HL-60 (cell line): ENCODE data around the gene MSTN.

Experiments used
- GABPA ChIP-seq: IDR thresholded peaks from 2 replicates; pipeline ENCODE4 v1.6.1; 2012; ENCODE audit warnings: low read depth
- POLR2AphosphoS5 ChIP-seq: IDR thresholded peaks from 2 replicates; pipeline ENCODE4 v1.6.1; 2012; ENCODE audit warnings: low read depth
- SPI1 ChIP-seq: IDR thresholded peaks from 2 replicates; pipeline ENCODE4 v1.6.1; 2012; ENCODE audit warnings: low read depth, mild to moderate bottlenecking, borderline replicate concordance
- TF ChIP-seq, protein P1 (sequence below): IDR thresholded peaks from one replicate; pipeline ENCODE4 v1.5.1; 2011; ENCODE audit warnings: low read length, control low read depth, inconsistent platforms; ENCODE audit not compliant: insufficient read depth
- TF ChIP-seq, protein P2 (sequence below): IDR thresholded peaks from 2 replicates; pipeline ENCODE4 v1.6.1; 2012; ENCODE audit warnings: low read depth; ENCODE audit not compliant: insufficient replicate concordance

DNA sequence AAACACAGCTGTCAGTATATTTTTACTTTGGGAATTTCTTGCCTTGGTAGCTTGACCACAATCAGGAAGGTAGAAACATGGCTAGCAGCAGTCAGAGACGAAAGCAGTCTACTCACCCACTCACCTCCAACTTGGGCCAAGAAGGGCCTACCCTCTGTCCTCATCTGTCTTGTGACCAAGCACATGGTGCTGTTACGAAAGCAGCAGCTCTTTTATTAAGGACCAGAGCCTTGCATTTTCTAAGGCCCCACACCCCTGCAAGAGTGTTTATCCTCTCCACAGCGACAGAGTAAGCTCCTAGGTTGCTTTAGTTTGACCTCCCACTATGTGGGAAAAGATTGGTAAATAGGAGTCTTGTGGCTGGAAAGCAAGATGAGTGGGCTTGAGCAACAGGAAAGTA lies 31.3 kb upstream of the MSTN start:
- no peak for TF ChIP-seq POLR2AphosphoS5
- TF ChIP-seq, protein P1, sequence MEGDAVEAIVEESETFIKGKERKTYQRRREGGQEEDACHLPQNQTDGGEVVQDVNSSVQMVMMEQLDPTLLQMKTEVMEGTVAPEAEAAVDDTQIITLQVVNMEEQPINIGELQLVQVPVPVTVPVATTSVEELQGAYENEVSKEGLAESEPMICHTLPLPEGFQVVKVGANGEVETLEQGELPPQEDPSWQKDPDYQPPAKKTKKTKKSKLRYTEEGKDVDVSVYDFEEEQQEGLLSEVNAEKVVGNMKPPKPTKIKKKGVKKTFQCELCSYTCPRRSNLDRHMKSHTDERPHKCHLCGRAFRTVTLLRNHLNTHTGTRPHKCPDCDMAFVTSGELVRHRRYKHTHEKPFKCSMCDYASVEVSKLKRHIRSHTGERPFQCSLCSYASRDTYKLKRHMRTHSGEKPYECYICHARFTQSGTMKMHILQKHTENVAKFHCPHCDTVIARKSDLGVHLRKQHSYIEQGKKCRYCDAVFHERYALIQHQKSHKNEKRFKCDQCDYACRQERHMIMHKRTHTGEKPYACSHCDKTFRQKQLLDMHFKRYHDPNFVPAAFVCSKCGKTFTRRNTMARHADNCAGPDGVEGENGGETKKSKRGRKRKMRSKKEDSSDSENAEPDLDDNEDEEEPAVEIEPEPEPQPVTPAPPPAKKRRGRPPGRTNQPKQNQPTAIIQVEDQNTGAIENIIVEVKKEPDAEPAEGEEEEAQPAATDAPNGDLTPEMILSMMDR = no peak
- TF ChIP-seq, protein P2, sequence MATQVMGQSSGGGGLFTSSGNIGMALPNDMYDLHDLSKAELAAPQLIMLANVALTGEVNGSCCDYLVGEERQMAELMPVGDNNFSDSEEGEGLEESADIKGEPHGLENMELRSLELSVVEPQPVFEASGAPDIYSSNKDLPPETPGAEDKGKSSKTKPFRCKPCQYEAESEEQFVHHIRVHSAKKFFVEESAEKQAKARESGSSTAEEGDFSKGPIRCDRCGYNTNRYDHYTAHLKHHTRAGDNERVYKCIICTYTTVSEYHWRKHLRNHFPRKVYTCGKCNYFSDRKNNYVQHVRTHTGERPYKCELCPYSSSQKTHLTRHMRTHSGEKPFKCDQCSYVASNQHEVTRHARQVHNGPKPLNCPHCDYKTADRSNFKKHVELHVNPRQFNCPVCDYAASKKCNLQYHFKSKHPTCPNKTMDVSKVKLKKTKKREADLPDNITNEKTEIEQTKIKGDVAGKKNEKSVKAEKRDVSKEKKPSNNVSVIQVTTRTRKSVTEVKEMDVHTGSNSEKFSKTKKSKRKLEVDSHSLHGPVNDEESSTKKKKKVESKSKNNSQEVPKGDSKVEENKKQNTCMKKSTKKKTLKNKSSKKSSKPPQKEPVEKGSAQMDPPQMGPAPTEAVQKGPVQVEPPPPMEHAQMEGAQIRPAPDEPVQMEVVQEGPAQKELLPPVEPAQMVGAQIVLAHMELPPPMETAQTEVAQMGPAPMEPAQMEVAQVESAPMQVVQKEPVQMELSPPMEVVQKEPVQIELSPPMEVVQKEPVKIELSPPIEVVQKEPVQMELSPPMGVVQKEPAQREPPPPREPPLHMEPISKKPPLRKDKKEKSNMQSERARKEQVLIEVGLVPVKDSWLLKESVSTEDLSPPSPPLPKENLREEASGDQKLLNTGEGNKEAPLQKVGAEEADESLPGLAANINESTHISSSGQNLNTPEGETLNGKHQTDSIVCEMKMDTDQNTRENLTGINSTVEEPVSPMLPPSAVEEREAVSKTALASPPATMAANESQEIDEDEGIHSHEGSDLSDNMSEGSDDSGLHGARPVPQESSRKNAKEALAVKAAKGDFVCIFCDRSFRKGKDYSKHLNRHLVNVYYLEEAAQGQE = no peak
- TF ChIP-seq SPI1 = no peak
- no peak for TF ChIP-seq GABPA
